BLaER1 (cell line): ENCODE data around the gene ANKRD27.

Source experiments
- H3K27ac ChIP-seq: shearing (Covaris generic); formaldehyde crosslinking; 2 replicates; pipeline ENCODE4 v1.8.1; 2022
- H3K27me3 ChIP-seq: shearing (Covaris generic); formaldehyde crosslinking; 2 replicates; pipeline ENCODE4 v1.8.1; 2022
- H3K36me3 ChIP-seq: shearing (Covaris generic); formaldehyde crosslinking; 2 replicates; pipeline ENCODE4 v1.8.1; 2022
- H3K4me1 ChIP-seq: shearing (Covaris generic); formaldehyde crosslinking; 2 replicates; pipeline ENCODE4 v1.8.1; 2022
- H3K4me2 ChIP-seq: shearing (Covaris generic); formaldehyde crosslinking; 2 replicates; pipeline ENCODE4 v1.8.1; 2022
- H3K4me3 ChIP-seq: shearing (Covaris generic); formaldehyde crosslinking; 2 replicates; pipeline ENCODE4 v1.8.1; 2022
- H3K9ac ChIP-seq: shearing (Covaris generic); formaldehyde crosslinking; 2 replicates; pipeline ENCODE4 v1.8.1; 2022
- H3K9me3 ChIP-seq: shearing (Covaris generic); formaldehyde crosslinking; 2 replicates; pipeline ENCODE4 v1.8.1; 2022
- H4K20me1 ChIP-seq: shearing (Covaris generic); formaldehyde crosslinking; 2 replicates; pipeline ENCODE4 v1.8.1; 2022
- Cebpa-rat ChIP-seq: shearing (Covaris generic); IDR thresholded peaks from 2 replicates; pipeline ENCODE4 v1.8.1; 2022

The ANKRD27 gene

DNA sequence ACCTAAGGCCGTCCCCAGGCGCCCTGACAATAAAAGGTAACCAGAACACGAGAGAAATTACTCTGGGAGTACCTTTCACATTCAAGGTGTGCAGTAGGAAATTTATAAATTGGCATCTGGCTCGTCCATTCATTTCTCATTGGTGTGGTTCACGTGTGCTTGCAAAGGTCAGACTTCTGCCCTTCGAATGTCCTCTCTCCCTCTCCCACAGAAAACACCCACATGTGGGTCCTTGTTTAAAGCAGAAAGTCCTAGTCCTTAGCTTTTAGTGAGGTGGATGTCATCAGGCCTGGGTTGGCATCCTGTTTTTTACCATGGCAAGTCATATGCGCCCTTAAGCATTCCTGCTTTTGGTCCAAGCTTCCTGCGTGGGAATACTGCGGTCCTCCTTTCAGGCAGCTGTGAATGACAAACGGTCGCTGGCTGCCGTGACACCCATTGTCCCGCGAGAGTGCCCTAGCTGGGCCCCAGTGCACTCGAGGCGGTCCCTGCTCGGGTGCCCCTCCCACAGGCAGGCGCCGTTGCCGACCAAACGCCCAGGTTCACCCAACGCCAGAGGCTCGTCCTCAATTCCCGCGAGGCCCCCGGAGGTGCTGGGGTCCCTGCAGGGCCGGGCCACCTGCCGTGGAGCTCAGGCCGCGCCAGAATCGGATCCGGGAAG is 16.4 kb upstream of the ANKRD27 start, which contains the start of gene NUDT19:
Gene NUDT19, plus strand, starts transcription at position 531 of the 661 bp plus-strand sequence. CDS start 140 bp downstream, outside the sequence.
- Histone ChIP-seq H4K20me1 (peaks cover 29% of the 10 kb centered on the region), H3K4me3 (peak within 1 kb of the TSS; percentile 86), H3K36me3 (peaks cover 32% of the 10 kb centered on the region), H3K27ac (peak within 1 kb of the TSS; percentile 94), H3K4me1 (peaks cover 40% of the 10 kb centered on the region), H3K4me2 (peak within 1 kb of the TSS; percentile 97), H3K9ac (peak within 1 kb of the TSS; percentile 94), H3K27me3 (peaks cover 5% of the 10 kb centered on the region; the same call in 1 of the 2 replicates), H3K9me3 (peaks cover 34% of the 10 kb centered on the region)
- TF ChIP-seq Cebpa-rat = no peak

DNA sequence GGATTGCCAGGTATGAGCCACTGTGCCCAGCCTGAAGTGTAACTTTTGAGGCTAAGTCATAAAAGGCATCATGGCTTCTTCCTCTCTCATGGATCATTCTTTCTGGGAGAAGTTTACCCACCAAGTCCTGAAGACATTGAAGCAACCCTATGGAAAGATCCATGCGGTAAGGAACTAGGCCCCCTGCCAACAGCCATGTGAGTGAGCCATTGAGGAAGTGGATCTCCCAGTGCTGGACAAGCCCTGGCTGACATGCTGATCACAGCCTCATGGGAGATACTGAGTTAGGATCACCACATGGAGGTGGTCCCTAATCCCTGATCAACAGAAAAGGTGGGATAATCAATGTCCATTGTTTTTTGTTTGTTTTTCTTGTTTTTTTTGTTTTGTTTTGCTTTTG is 13.3 kb upstream of the ANKRD27 start:
- Histone ChIP-seq H3K4me3 (no peak overlapping the region), H3K27me3 (peaks cover 5% of the 10 kb centered on the region; the same call in 1 of the 2 replicates), H3K27ac (no peak overlapping the region), H4K20me1 (no peaks in the 10 kb centered on the region), H3K9ac (no peak overlapping the region), H3K4me2 (no peak overlapping the region), H3K4me1 (peaks cover 28% of the 10 kb centered on the region), H3K36me3 (peaks cover under 1% of the 10 kb centered on the region; the same call in 1 of the 2 replicates), H3K9me3 (peaks cover 3% of the 10 kb centered on the region)
- TF ChIP-seq Cebpa-rat = no peak

GRCh38 chr19:32687681-32688080 is 12.7 kb upstream of the ANKRD27 start:
- H3K27ac ChIP-seq = no peak overlapping the region
- no peaks in the 10 kb centered on the region for H4K20me1 ChIP-seq
- peaks cover 2% of the 10 kb centered on the region; the same call in 1 of the 2 replicates for H3K27me3 ChIP-seq
- no peak overlapping the region for H3K4me3 ChIP-seq
- H3K9me3 ChIP-seq = no peaks in the 10 kb centered on the region
- H3K4me2 ChIP-seq = no peak overlapping the region
- no peak overlapping the region for H3K9ac ChIP-seq
- H3K36me3 ChIP-seq = no peaks in the 10 kb centered on the region
- no peak for TF ChIP-seq Cebpa-rat
- peaks cover 21% of the 10 kb centered on the region for H3K4me1 ChIP-seq

DNA sequence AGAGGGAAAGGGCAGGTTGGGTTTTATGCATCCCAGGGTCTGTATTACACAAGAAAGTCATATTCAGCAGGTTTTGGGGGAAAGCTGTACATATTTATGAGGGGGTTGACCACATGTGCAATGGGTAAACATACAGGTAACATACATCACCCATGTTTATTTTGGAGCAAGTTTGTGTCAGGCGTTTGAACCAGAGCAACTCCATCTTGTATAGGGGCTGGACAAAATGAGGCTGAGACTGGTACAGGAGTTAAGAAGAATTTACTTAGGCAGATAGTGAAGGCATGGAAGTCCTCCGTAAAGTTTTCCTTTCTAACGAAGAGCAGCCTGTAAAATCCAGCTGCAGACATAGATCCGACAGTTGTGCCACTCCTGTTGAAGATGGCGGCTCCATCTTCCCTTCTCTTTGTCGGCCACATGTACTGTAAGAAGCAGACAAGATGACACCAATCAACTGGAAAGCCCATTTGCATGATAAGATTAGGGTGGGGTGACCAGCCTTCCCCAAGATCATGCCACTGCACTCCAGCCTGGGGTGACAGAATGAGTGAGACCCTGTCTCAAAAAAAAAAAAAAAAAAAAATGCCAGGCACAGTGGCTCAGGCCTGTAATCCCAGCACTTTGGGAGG is 12.0 kb upstream of the ANKRD27 start:
- Histone ChIP-seq H3K4me1 (peaks cover 20% of the 10 kb centered on the region), H3K4me3 (no peak overlapping the region), H3K27ac (no peak overlapping the region), H3K9me3 (no peaks in the 10 kb centered on the region), H3K36me3 (no peaks in the 10 kb centered on the region), H3K4me2 (no peak overlapping the region), H3K27me3 (no peaks in the 10 kb centered on the region), H4K20me1 (no peaks in the 10 kb centered on the region), H3K9ac (no peak overlapping the region)
- no peak for TF ChIP-seq Cebpa-rat

DNA sequence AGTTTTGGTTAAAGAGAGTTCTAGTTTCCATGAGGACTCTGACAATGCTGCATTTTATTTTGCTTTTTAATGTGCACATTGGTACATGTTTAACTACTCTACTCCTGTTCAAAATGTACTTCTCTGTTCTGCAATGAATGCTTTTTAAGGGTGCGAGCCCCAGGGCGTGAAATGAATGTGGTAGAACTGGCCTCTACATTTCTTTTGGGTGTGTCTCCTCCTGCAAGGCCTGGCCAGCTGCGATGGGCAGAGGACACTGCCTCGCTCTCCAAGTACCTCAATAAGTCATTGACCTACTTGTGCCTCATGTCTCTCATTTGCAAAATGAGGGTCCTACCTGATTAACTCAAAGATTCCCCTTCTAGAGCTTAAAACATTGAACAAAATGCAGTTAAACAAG is 7.3 kb upstream of the ANKRD27 start:
- no peak for TF ChIP-seq Cebpa-rat
- Histone ChIP-seq H3K36me3 (no peaks in the 10 kb centered on the region), H3K4me3 (no peak overlapping the region), H3K9ac (no peak overlapping the region), H3K4me2 (no peak overlapping the region), H4K20me1 (no peaks in the 10 kb centered on the region), H3K27me3 (peaks cover 6% of the 10 kb centered on the region; the same call in 1 of the 2 replicates), H3K4me1 (no peaks in the 10 kb centered on the region), H3K9me3 (no peaks in the 10 kb centered on the region), H3K27ac (no peak overlapping the region)

- Histone ChIP-seq H3K9ac (no peak overlapping the region), H3K36me3 (no peaks in the 10 kb centered on the region), H3K4me1 (peaks cover 11% of the 10 kb centered on the region), H3K4me3 (no peak overlapping the region), H3K9me3 (no peaks in the 10 kb centered on the region), H4K20me1 (peaks cover 11% of the 10 kb centered on the region; the same call in 1 of the 2 replicates), H3K4me2 (no peak overlapping the region), H3K27me3 (peaks cover 19% of the 10 kb centered on the region), H3K27ac (no peak overlapping the region)
- TF ChIP-seq Cebpa-rat = no peak
Observed at GRCh38 chr19:32680986-32681385, 6.0 kb upstream of the ANKRD27 start.

DNA sequence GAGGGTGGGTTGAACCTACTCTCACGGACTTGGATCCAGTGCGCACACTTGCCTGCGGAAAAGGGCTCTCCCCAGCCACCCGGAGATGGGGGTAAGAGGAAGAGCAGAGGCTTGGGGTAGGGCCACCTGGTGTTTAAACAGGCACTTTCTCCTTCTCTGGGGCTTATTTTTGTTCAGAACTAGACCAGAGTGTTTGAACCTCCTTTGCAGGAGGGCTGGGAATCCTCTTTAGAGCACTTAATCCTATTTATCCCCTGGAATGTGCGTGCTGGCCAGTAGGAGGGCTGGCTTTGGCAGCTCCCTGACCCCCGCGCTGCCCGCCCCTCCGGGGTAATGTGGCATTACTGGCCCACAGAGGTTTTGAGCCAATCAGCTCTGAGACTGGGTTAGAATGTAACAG is 2.7 kb upstream of the ANKRD27 start:
- TF ChIP-seq Cebpa-rat = no peak
- no peak overlapping the region for H3K4me3 ChIP-seq
- H3K4me2 ChIP-seq = peak overlapping the region; percentile 93; the same call in 1 of the 2 replicates
- H3K27ac ChIP-seq = no peak overlapping the region
- H4K20me1 ChIP-seq = peaks cover 33% of the 10 kb centered on the region
- no peak overlapping the region for H3K9ac ChIP-seq
- peaks cover 22% of the 10 kb centered on the region for H3K27me3 ChIP-seq
- peaks cover 30% of the 10 kb centered on the region for H3K4me1 ChIP-seq
- H3K9me3 ChIP-seq = no peaks in the 10 kb centered on the region
- no peaks in the 10 kb centered on the region for H3K36me3 ChIP-seq

GRCh38 chr19:32676895-32677359 is 1.9 kb upstream of the ANKRD27 start:
- H3K9ac ChIP-seq = no peak overlapping the region

DNA sequence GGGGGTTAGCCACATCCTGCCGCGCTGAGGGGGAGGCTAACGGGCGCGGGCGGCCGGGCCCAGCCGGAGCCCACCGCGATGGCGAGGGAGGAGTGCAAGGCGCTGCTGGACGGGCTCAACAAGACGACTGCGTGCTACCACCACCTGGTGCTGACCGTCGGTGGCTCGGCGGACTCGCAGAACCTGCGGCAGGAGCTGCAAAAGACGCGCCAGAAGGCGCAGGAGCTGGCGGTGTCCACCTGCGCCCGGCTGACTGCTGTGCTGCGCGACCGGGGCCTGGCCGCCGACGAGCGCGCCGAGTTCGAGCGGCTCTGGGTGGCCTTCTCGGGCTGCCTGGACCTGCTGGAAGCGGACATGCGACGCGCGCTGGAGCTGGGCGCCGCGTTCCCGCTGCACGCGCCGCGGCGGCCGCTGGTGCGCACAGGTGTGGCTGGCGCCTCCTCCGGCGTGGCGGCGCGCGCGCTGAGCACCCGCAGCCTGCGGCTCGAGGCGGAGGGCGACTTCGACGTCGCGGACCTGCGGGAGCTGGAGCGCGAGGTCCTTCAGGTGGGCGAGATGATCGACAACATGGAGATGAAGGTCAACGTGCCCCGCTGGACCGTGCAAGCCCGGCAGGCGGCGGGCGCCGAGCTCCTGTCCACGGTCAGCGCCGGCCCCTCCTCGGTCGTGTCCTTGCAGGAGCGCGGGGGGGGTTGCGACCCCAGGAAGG is 1.4 kb upstream of the ANKRD27 start:
- peak overlapping the region; percentile 93 for H3K4me2 ChIP-seq
- peak overlapping the region; percentile 94 for H3K4me3 ChIP-seq
- peaks cover 43% of the 10 kb centered on the region for H3K4me1 ChIP-seq
- no peak for TF ChIP-seq Cebpa-rat
- H4K20me1 ChIP-seq = peaks cover 47% of the 10 kb centered on the region
- H3K36me3 ChIP-seq = no peaks in the 10 kb centered on the region
- H3K27me3 ChIP-seq = peaks cover 22% of the 10 kb centered on the region
- no peaks in the 10 kb centered on the region for H3K9me3 ChIP-seq
- H3K27ac ChIP-seq = no peak overlapping the region
- H3K9ac ChIP-seq = peak overlapping the region; percentile 60; the same call in 1 of the 2 replicates

More at GRCh38 chr19:32676895-32677359, 1.9 kb upstream of the ANKRD27 start:
- peaks cover 22% of the 10 kb centered on the region for H3K27me3 ChIP-seq
- H3K4me2 ChIP-seq = peak overlapping the region; percentile 93
- no peaks in the 10 kb centered on the region for H3K36me3 ChIP-seq
- no peaks in the 10 kb centered on the region for H3K9me3 ChIP-seq
- 0 out of 2 replicates have a peak overlapping the region, but pooled peaks have one; percentile 94 for H3K4me3 ChIP-seq
- no peak overlapping the region for H3K27ac ChIP-seq
- H3K4me1 ChIP-seq = peaks cover 37% of the 10 kb centered on the region
- TF ChIP-seq Cebpa-rat = no peak
- peaks cover 41% of the 10 kb centered on the region for H4K20me1 ChIP-seq
